Measurements from ENCODE around the gene LSM7. TPM values are rescaled to one million over a fixed set of nuclear protein-coding genes. Genes with fewer than 3 reads are reported as not detected.
A peak's percentile ranks its signal among the peaks of the same experiment; 100 is the strongest.

LSM7 gene
- total RNA-seq, 6 experiments from 2014 or later, result 22.4 to 64.2 (median 28.2) TPM

DNA sequence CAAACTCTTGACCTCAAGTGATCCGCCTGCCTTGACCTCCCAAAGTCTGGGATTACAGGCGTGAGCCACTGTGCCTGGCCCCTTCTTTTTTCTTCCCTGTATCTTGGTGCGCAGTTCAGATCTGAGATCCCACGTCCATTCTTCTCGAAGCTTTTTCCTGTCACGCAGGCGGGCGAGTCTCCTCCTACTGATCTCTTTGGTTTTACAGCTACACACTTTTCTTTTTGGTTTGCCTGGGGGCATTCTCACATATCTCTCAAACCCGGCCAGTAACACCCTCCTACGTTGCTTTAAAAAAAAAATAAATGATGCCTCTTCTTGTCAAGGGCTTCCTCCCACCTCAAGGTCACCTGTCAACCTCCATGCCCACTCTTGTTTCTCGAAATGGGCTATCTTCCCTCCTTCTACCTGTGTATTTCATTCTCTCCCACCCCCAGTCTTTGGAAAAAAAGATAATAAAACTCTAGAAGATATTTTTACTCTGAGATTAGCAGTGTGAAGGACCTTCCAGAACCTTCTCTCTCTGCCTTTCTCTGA lies 43.8 kb upstream of the LSM7 start:
- DNase-seq (no peak), ATAC-seq (no peak)
- Histone ChIP-seq H3K9me3 (no peaks in the 10 kb centered on the region), H3K4me3 (no peak overlapping the region), H3K27ac (no peak overlapping the region), H3K27me3 (no peaks in the 10 kb centered on the region), H3K4me1 (no peaks in the 10 kb centered on the region), H3K36me3 (no peaks in the 10 kb centered on the region)
- intact Hi-C loops (cut with DNase I), result no loop called here
- WGBS (ENCODE audit: insufficient coverage, low coverage, low lambda C conversion rate, missing lambda C conversion rate), result 52% methylated on average over 10 of the region's 11 CpGs
- TF ChIP-seq, protein P1, sequence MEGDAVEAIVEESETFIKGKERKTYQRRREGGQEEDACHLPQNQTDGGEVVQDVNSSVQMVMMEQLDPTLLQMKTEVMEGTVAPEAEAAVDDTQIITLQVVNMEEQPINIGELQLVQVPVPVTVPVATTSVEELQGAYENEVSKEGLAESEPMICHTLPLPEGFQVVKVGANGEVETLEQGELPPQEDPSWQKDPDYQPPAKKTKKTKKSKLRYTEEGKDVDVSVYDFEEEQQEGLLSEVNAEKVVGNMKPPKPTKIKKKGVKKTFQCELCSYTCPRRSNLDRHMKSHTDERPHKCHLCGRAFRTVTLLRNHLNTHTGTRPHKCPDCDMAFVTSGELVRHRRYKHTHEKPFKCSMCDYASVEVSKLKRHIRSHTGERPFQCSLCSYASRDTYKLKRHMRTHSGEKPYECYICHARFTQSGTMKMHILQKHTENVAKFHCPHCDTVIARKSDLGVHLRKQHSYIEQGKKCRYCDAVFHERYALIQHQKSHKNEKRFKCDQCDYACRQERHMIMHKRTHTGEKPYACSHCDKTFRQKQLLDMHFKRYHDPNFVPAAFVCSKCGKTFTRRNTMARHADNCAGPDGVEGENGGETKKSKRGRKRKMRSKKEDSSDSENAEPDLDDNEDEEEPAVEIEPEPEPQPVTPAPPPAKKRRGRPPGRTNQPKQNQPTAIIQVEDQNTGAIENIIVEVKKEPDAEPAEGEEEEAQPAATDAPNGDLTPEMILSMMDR (IDR thresholded peaks at IDR 0.05), result no peak
- no peak for TF ChIP-seq POLR2A (IDR thresholded peaks at IDR 0.05)

DNA sequence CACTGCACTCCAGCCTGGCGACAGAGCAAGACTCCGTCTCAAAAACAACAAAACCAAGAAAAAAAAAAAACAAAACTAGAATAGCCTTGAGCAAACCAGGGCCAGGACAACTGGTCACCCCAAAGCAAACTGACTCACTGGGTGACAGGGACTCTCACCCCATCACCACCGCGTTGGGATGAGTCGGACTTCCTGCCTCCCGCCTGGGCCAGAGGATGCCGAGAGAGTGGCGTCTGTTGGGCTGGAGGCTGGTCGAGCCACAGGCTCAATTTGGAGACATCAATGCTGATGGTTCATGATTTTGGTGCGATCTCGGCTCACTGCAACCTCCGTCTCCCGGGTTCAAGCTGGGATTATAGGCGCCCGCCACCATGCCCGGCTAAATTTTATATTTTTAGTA lies 43.3 kb upstream of the LSM7 start:
- no peak overlapping the region for H3K27ac ChIP-seq
- TF ChIP-seq, protein P1 (IDR thresholded peaks at IDR 0.05), result no peak
- no peak for TF ChIP-seq POLR2A (IDR thresholded peaks at IDR 0.05)
- ATAC-seq (no peak), DNase-seq (no peak)
- whole genome bisulfite sequencing (ENCODE audit: insufficient coverage, low coverage, low lambda C conversion rate, missing lambda C conversion rate), result 60% methylated on average over 1 of the region's 16 CpGs
- no peaks in the 10 kb centered on the region for H3K9me3 ChIP-seq
- H3K27me3 ChIP-seq, result no peaks in the 10 kb centered on the region
- H3K4me1 ChIP-seq, result no peaks in the 10 kb centered on the region
- H3K4me3 ChIP-seq, result no peak overlapping the region
- intact Hi-C loops (cut with DNase I), result no loop called here
- no peaks in the 10 kb centered on the region for H3K36me3 ChIP-seq

DNA sequence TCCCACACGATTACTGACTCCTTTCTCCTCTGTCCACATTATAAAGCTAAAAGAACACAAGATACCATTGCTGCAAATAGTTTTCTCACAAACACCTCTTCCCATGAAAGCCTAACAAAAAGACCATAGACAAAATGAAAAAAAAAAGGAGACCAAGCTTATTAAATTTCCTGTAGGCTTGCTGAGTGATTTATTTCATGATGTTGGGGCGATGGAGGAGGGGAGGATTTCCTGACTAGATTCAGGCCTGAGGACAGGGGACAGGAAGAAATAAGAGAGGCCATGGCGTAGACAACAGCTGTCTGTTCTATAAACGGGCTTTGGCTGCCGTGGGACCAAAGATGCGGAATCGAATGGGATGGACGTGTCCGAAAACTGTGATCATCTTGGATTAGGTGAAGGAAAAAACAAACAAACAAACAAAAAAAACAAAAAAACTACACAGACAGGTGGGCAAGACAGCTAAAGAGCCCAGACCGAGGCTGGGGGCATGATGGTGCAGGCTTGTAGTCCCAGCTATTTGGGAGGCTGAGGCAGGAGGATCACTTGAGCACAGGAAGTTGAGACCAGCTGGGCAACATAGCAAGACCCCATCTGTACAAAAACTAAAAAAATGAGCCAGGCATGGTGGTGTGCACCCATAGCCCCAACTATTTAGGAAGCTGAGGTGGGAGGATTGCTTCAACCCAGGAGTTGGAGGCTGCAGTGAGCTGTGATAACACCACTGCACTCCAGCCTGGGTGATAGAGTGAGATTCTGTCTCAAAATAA lies 37.0 kb upstream of the LSM7 start:
- ATAC-seq (peak in 2 of 4 donors; percentile 28 to 33), DNase-seq (no peak)
- 64% methylated on average over 10 of the region's 10 CpGs for WGBS (ENCODE audit: insufficient coverage, low coverage, low lambda C conversion rate, missing lambda C conversion rate)
- H3K27ac ChIP-seq, result no peak overlapping the region
- H3K4me3 ChIP-seq, result no peak overlapping the region
- no peaks in the 10 kb centered on the region for H3K36me3 ChIP-seq
- H3K27me3 ChIP-seq, result no peaks in the 10 kb centered on the region
- H3K9me3 ChIP-seq, result no peaks in the 10 kb centered on the region
- no peaks in the 10 kb centered on the region for H3K4me1 ChIP-seq
- intact Hi-C loops (cut with DNase I), result no loop called here
- TF ChIP-seq, protein P1 (IDR thresholded peaks at IDR 0.05), result no peak
- TF ChIP-seq POLR2A (IDR thresholded peaks at IDR 0.05), result no peak

DNA sequence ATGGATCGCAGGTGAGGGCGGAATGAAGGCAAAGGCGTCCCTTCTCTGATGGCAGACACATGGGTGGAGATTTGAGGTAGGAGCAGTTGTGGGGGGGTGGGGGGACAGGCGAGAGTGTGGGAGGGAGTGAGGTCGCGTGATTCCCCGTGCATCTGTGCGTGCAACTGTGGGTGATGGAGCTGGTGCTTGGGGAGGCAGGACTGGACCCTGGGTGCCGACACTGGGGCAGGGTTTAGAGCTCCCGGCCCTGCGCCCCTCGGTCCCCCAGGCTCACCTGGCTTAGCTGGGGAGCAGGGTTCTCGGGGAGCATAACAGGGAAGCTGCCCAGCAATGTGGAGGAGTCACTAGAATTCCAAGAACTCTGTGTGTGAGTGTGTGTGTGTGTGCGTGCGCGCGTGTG lies 35.0 kb upstream of the LSM7 start:
- ATAC-seq, result no peak
- Histone ChIP-seq H3K4me1 (no peaks in the 10 kb centered on the region), H3K4me3 (no peak overlapping the region), H3K27me3 (no peaks in the 10 kb centered on the region), H3K27ac (no peak overlapping the region), H3K9me3 (no peaks in the 10 kb centered on the region), H3K36me3 (no peaks in the 10 kb centered on the region)
- WGBS (ENCODE audit: insufficient coverage, low coverage, low lambda C conversion rate, missing lambda C conversion rate), result 96% methylated on average over 8 of the region's 17 CpGs
- no peak for DNase-seq
- intact Hi-C loops (cut with DNase I), result no loop called here
- TF ChIP-seq POLR2A (IDR thresholded peaks at IDR 0.05), result no peak
- TF ChIP-seq, protein P1 (IDR thresholded peaks at IDR 0.05), result no peak
